SH-SY5Y (cell line): ENCODE results near the gene LCK.

Experiments used
- GATA2 ChIP-seq: IDR thresholded peaks from 2 replicates; pipeline ENCODE4 v1.6.1; 2011; ENCODE audit warnings: mild to moderate bottlenecking, low read depth, low read length
- GATA3 ChIP-seq: IDR thresholded peaks from 2 replicates; pipeline ENCODE4 v1.6.1; 2011; ENCODE audit warnings: low read depth, mild to moderate bottlenecking, low read length, moderate library complexity

DNA sequence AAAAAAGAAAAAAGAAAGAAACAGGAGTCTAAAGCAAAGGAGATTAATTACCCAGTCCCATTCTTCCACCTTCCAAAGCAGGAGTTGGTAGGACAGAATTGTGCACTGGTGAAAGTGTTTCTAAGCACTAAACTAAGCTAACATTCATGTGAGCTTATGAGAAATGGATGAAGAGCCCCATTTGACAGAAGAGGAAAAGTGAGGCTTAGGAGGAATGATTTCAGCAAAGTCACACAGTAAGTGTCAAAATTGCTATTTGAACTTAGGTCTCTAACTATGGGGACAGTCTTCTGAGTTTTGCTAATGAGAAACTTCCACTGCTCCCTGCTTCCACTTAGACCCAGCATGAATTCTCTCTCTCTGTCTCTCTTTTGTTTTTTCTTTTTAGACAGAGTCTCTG, 18.7 kb downstream of the LCK start:
- TF ChIP-seq GATA2 (no peak), GATA3 (no peak)
